Endothelial cell of umbilical vein (primary cell): ENCODE results near the gene OLAH.

Experiments
- EZH2 ChIP-seq: IDR thresholded peaks from 2 replicates; pipeline ENCODE4 v1.6.1; 2012; ENCODE audit warnings: borderline replicate concordance, low read depth, mild to moderate bottlenecking, moderate library complexity, low read length, inconsistent platforms; ENCODE audit not compliant: severe bottlenecking
- POLR2A ChIP-seq: IDR thresholded peaks from 2 replicates; pipeline ENCODE4 v1.6.1; 2012; ENCODE audit warnings: low read depth, mild to moderate bottlenecking, control low read depth, low read length
- POLR2AphosphoS5 ChIP-seq: IDR thresholded peaks from 2 replicates; pipeline ENCODE4 v1.6.1; 2012; ENCODE audit warnings: low read depth, mild to moderate bottlenecking, control low read depth, low read length, moderate library complexity; ENCODE audit not compliant: insufficient read depth
- TF ChIP-seq, protein P1 (sequence below), 2 donors: IDR thresholded peaks; 1 replicate in 1 of 2; 2 replicates in 1 of 2; pipeline ENCODE4 v1.5.1; 2011; ENCODE audit warnings: low read length in 2 of 2, mild to moderate bottlenecking in 2 of 2, moderate library complexity in 2 of 2, control low read depth in 1 of 2, inconsistent platforms in 1 of 2, low read depth in 1 of 2; ENCODE audit not compliant: insufficient read depth in 1 of 2; ENCODE audit errors: extremely low read depth in 1 of 2
- TF ChIP-seq, protein P2 (sequence below): IDR thresholded peaks from 2 replicates; pipeline ENCODE4 v1.6.1; 2011; ENCODE audit not compliant: insufficient read depth, insufficient read length

DNA sequence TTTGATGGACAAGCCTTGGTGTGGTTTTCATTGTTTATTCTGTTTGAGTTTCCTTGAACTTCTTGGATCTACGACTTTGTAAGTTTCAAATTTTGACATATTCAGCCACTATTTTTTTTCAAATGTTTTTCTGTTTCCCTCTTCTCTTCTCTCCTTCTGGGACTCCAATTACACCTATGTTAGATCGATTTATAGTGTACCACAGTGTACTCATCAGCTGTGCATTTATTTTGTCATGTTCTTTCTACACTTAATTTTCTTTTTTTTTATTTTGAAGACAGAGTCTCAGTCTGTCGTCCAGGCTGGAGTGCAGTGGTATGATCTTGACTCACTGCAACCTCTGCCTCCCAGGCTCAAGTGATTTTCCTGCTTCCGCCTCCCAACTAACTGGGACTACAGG lies 16.2 kb downstream of the OLAH start:
- TF ChIP-seq, protein P1, sequence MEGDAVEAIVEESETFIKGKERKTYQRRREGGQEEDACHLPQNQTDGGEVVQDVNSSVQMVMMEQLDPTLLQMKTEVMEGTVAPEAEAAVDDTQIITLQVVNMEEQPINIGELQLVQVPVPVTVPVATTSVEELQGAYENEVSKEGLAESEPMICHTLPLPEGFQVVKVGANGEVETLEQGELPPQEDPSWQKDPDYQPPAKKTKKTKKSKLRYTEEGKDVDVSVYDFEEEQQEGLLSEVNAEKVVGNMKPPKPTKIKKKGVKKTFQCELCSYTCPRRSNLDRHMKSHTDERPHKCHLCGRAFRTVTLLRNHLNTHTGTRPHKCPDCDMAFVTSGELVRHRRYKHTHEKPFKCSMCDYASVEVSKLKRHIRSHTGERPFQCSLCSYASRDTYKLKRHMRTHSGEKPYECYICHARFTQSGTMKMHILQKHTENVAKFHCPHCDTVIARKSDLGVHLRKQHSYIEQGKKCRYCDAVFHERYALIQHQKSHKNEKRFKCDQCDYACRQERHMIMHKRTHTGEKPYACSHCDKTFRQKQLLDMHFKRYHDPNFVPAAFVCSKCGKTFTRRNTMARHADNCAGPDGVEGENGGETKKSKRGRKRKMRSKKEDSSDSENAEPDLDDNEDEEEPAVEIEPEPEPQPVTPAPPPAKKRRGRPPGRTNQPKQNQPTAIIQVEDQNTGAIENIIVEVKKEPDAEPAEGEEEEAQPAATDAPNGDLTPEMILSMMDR (IDR thresholded peaks at IDR 0.05; ENCODE audit: extremely low read depth in 1 of 2, insufficient read depth in 1 of 2, low read depth in 1 of 2, low read length in 2 of 2): no peak
- no peak for TF ChIP-seq EZH2
- TF ChIP-seq POLR2A: no peak
- TF ChIP-seq POLR2AphosphoS5: no peak
- TF ChIP-seq, protein P2, sequence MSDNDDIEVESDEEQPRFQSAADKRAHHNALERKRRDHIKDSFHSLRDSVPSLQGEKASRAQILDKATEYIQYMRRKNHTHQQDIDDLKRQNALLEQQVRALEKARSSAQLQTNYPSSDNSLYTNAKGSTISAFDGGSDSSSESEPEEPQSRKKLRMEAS: no peak
